Gastrocnemius medialis (tissue), 4 donors: Measurements from ENCODE around the gene EXOC6.

ENCODE experiments used
- POLR2A ChIP-seq, 2 donors: fragments of 450-650 bp; IDR thresholded peaks; one replicate each; pipeline ENCODE4 v1.6.1; 2017; ENCODE audit warnings: antibody characterized with exemption in 2 of 2, mild to moderate bottlenecking in 2 of 2, moderate library complexity in 2 of 2
- TF ChIP-seq, protein P1 (sequence below), 5 experiments: fragments of 450-650 bp in 3 of 5; fragments of 200-600 bp in 2 of 5; sonication (generic) in 2 of 5; IDR thresholded peaks in 4 of 5; conservative IDR thresholded peaks in 1 of 5; 1 replicate in 4 of 5; 2 replicates in 1 of 5; pipeline ENCODE4 v1.5.1; 2016 to 2019; ENCODE audit warnings: antibody characterized with exemption in 5 of 5, mild to moderate bottlenecking in 3 of 5, moderate library complexity in 3 of 5

DNA sequence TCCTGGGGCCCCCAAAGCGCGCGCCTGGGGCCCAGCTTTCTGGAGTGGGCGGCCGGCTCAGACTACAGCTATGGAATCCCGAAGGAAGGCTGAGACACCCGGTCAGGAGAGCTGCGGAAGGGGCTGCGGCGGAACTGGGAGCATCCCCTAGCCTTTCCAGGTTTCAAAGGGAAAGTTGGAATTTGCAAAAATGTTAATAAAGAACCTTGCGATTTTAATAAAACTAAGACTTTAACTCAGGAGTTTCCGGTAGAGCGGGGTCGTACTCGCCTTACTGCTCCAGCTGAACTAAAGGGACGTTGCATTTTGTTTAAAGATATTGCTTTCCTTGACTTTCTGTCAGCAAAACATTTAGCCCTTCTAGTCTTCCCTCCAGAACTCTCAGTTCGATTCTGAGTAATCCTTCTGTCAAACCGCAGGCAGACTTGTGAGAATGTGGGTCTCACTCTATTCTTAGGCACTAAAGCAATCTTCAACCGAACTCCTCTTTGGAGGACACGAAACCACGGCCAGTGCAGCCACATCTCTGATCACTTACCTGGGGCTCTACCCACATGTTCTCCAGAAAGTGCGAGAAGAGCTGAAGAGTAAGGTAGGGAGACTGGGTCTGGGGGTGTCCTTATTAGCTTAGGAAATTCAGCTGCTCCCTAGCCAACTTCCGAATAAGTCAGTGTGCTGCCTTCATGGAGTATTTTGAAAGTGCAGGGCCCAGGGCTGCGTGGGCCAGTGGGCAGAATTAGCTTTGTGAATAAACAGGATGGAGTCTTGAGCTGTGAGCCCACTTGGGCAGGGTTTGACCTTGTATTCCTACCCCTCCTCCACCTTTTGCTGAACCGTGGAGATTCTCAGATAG is 227.3 kb downstream of the EXOC6 start:
- TF ChIP-seq, protein P1, sequence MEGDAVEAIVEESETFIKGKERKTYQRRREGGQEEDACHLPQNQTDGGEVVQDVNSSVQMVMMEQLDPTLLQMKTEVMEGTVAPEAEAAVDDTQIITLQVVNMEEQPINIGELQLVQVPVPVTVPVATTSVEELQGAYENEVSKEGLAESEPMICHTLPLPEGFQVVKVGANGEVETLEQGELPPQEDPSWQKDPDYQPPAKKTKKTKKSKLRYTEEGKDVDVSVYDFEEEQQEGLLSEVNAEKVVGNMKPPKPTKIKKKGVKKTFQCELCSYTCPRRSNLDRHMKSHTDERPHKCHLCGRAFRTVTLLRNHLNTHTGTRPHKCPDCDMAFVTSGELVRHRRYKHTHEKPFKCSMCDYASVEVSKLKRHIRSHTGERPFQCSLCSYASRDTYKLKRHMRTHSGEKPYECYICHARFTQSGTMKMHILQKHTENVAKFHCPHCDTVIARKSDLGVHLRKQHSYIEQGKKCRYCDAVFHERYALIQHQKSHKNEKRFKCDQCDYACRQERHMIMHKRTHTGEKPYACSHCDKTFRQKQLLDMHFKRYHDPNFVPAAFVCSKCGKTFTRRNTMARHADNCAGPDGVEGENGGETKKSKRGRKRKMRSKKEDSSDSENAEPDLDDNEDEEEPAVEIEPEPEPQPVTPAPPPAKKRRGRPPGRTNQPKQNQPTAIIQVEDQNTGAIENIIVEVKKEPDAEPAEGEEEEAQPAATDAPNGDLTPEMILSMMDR (IDR thresholded peaks at IDR 0.05 in 4 of 5, conservative IDR thresholded peaks at IDR 0.05 in 1 of 5) = no peak
- TF ChIP-seq POLR2A (IDR thresholded peaks at IDR 0.05) = no peak
